Prostate gland (tissue), 2 donors: ENCODE measurements around the gene CTDSPL2. TPM values are rescaled to one million over a fixed set of nuclear protein-coding genes. Genes with fewer than 3 reads are reported as not detected.

Experiments
- DNase-seq: peaks from one replicate; pipeline ENCODE4 v3.0.0-alpha.2; 2019; ENCODE audit warnings: low spot score
- H3K27ac ChIP-seq, 2 donors: fragments of 200-600 bp; sonication (generic); 2 replicates each; pipeline ENCODE4 v1.5.1; 2017 to 2019
- H3K27me3 ChIP-seq: fragments of 200-600 bp; sonication (generic); replicated peaks from 2 replicates; pipeline ENCODE4 v1.5.1; 2019; ENCODE audit not compliant: insufficient read depth
- H3K36me3 ChIP-seq, 2 donors: fragments of 200-600 bp; sonication (generic); 1 replicate in 1 of 2; 2 replicates in 1 of 2; pipeline versions ENCODE4 v1.5.1 to v1.8.1; 2017 to 2019
- H3K4me1 ChIP-seq: fragments of 200-600 bp; sonication (generic); replicated peaks from 2 replicates; pipeline ENCODE4 v1.5.1; 2019
- H3K4me3 ChIP-seq, 2 donors: fragments of 200-600 bp; sonication (generic); 2 replicates each; pipeline ENCODE4 v1.5.1; 2017 to 2019
- H3K9me3 ChIP-seq: fragments of 200-600 bp; sonication (generic); 2 replicates; pipeline ENCODE4 v1.5.1; 2017
- CTCF ChIP-seq, 4 experiments: fragments of 200-600 bp in 2 of 4; fragments of 450-650 bp in 2 of 4; sonication (generic) in 2 of 4; IDR thresholded peaks; 1 replicate in 3 of 4; 2 replicates in 1 of 4; pipeline ENCODE4 v1.5.1; 2016 to 2019; ENCODE audit warnings: antibody characterized with exemption in 4 of 4, mild to moderate bottlenecking in 2 of 4, moderate library complexity in 2 of 4
- POLR2A ChIP-seq: fragments of 450-650 bp; IDR thresholded peaks from one replicate; pipeline ENCODE4 v1.6.1; 2016; ENCODE audit warnings: antibody characterized with exemption, mild to moderate bottlenecking
- POLR2AphosphoS5 ChIP-seq: sonication (generic); formaldehyde crosslinking; IDR thresholded peaks from one replicate; pipeline ENCODE4 v1.6.1; 2017; ENCODE audit warnings: antibody characterized with exemption
- WGBS: methylation state at CpG from one replicate; pipeline ENCODE4 v1.1.5; 2018; 5-methylcytosine and 5-hydroxymethylcytosine counted together
- intact Hi-C: fragments of 100-400 bp; cut with DNase I; formaldehyde crosslinking; loops from one replicate; pipeline ENCODE4 v1.14.2; 2022
- total RNA-seq, 2 donors: library from RNA; depleted of rRNA; stranded (reverse); fragments of >200 nt; gene quantifications; one replicate each; pipeline ENCODE4 v1.1.0, GENCODE V29; 2016

Gene CTDSPL2
- total RNA-seq, 2 donors from 2014 or later = 32.5 to 67.5 TPM

DNA sequence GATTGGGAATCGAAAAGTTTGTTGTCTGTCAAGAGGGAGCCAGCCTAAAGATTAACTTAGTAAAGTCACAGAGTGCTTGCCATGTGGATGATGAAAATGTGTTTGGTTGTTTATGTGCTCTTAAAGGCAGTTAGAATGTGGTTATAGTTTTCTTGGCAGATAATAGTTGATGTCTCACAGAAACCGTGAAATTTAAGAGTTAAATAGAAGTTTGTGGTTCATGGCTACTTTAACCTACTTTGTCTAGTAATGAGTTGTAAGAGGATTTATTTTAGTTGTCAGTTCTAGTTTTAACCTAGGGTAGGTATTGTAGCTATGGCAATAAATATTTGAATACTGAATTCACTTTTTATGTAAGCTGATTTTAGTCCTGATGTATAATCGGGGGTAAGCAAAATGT, 73.1 kb downstream of the CTDSPL2 start:
- no peak for DNase-seq
- no peak overlapping the region for H3K4me3 ChIP-seq
- no peaks in the 10 kb centered on the region for H3K4me1 ChIP-seq
- no peak for TF ChIP-seq POLR2AphosphoS5
- TF ChIP-seq POLR2A = no peak
- intact Hi-C loops = no loop called here
- WGBS = 80% methylated on average over 3 of the region's 3 CpGs
- no peaks in the 10 kb centered on the region for H3K9me3 ChIP-seq
- H3K27me3 ChIP-seq = no peaks in the 10 kb centered on the region
- H3K27ac ChIP-seq = no peak overlapping the region
- peaks cover 0 to 7% of the 10 kb centered on the region in 2 donors for H3K36me3 ChIP-seq

- H3K36me3 ChIP-seq = peaks cover 0 to 7% of the 10 kb centered on the region in 2 donors
- no peak for DNase-seq
- TF ChIP-seq POLR2A (no peak), POLR2AphosphoS5 (no peak), CTCF (IDR thresholded peaks at IDR 0.05) (peak in 2 of 4 experiments; percentile 46 to 68)
- H3K27me3 ChIP-seq = no peaks in the 10 kb centered on the region
- H3K4me3 ChIP-seq = no peak overlapping the region
- WGBS = 77% methylated on average over 3 of the region's 3 CpGs
- H3K9me3 ChIP-seq = no peaks in the 10 kb centered on the region
- no peaks in the 10 kb centered on the region for H3K4me1 ChIP-seq
- no peak overlapping the region for H3K27ac ChIP-seq
- intact Hi-C loops = no loop called here
These were observed 74.4 kb downstream of the CTDSPL2 start for GRCh38 chr15:44501768-44502366.

GRCh38 chr15:44516436-44516835, 89.0 kb downstream of the CTDSPL2 start:
- no peaks in the 10 kb centered on the region for H3K36me3 ChIP-seq
- H3K9me3 ChIP-seq = no peaks in the 10 kb centered on the region
- no peak overlapping the region for H3K4me3 ChIP-seq
- intact Hi-C loops = no loop called here
- TF ChIP-seq POLR2AphosphoS5 (no peak), CTCF (IDR thresholded peaks at IDR 0.05) (no peak), POLR2A (no peak)
- DNase-seq = no peak
- no peak overlapping the region for H3K27ac ChIP-seq
- no peaks in the 10 kb centered on the region for H3K27me3 ChIP-seq
- no peaks in the 10 kb centered on the region for H3K4me1 ChIP-seq

- WGBS = 93% methylated on average over 6 of the region's 6 CpGs
- TF ChIP-seq POLR2AphosphoS5 = no peak
- no peak for TF ChIP-seq CTCF (IDR thresholded peaks at IDR 0.05)
- TF ChIP-seq POLR2A = no peak
These were observed 92.1 kb downstream of the CTDSPL2 start for GRCh38 chr15:44519537-44519936.

GRCh38 chr15:44525018-44525417, 97.6 kb downstream of the CTDSPL2 start:
- H3K9me3 ChIP-seq = no peaks in the 10 kb centered on the region
- 95% methylated on average over 1 of the region's 1 CpG for WGBS
- TF ChIP-seq POLR2A (no peak), POLR2AphosphoS5 (no peak), CTCF (IDR thresholded peaks at IDR 0.05) (no peak)
- H3K4me1 ChIP-seq = no peaks in the 10 kb centered on the region
- DNase-seq = no peak
- intact Hi-C loops = no loop called here
- no peak overlapping the region for H3K4me3 ChIP-seq
- H3K27ac ChIP-seq = no peak overlapping the region
- H3K27me3 ChIP-seq = no peaks in the 10 kb centered on the region
- H3K36me3 ChIP-seq = no peaks in the 10 kb centered on the region

More at GRCh38 chr15:44519537-44519936, 92.1 kb downstream of the CTDSPL2 start:
- H3K27me3 ChIP-seq = no peaks in the 10 kb centered on the region
- no peak for DNase-seq
- no peak overlapping the region for H3K4me3 ChIP-seq
- no peaks in the 10 kb centered on the region for H3K36me3 ChIP-seq
- no peak overlapping the region for H3K27ac ChIP-seq
- H3K4me1 ChIP-seq = no peaks in the 10 kb centered on the region
- no peaks in the 10 kb centered on the region for H3K9me3 ChIP-seq
- intact Hi-C loops = no loop called here
